IPS-NIHi7 (cell line): Measurements from ENCODE around the gene SLC6A19.

Source experiments
- DNase-seq: peaks from one replicate; pipeline ENCODE4 v3.0.0; 2012; ENCODE audit warnings: mixed read lengths; ENCODE audit errors: extremely low spot score

SLC6A19 gene

GRCh38 chr5:1209896-1210776, 8.7 kb downstream of the SLC6A19 start:
- DNase-seq, result no peak

DNA sequence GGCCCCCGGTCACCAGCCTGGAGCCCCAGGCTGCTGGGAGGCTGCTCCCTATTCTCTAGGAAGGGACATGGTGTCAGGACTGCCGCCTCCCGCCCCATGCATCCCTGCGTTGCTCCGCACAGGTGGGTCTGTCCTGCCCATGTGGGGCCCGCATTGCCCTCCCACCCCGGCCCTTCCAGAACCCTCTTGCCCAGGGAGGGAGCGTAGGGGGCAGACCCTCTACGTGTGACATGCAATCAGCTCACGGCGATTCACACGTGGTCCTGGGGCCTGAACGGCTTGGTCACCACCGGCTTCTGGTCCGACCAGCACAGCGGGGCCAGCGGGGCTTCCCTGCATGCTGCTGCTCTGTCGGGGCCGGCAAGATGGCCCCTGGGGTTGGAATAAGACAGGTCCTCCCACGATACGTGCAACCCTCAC, 9.4 kb downstream of the SLC6A19 start:
- no peak for DNase-seq

DNA sequence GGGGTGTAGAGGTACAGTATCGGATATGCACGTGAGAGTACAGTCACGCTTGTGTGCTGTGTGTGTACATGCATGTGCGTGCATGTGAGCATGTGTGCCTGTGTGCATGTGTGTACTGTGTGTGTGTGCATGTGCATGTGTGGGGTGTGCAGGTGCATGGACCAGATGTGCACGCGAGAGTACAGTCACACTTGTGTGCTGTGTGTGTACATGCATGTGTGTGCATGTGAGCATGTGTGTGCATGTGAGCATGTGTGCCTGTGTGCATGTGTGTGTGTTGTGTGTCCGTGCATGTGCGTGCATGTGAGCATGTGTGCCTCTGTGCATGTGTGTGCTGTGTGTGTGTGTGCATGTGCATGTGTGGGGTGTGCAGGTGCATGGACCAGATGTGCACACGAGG, 10.3 kb downstream of the SLC6A19 start:
- no peak for DNase-seq

DNA sequence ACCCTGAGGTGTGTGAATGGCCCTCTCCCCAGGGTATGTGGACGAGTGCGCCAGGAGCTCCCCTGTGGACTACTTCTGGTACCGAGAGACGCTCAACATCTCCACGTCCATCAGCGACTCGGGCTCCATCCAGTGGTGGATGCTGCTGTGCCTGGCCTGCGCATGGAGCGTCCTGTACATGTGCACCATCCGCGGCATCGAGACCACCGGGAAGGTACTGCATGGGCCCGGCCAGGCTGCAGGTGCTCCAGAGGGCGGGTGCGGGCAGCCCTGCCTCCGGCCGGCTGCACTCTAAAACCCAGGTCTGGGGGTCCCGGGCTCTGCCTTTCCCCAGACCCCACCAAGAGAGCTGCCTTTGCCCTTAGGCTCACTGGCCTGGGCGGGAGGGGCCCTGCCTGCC, 10.9 kb downstream of the SLC6A19 start:
- DNase-seq, result no peak

GRCh38 chr5:1212881-1213280, 11.5 kb downstream of the SLC6A19 start:
- DNase-seq, result no peak

- DNase-seq, result no peak
Observed at GRCh38 chr5:1213508-1214162, 12.2 kb downstream of the SLC6A19 start.

DNA sequence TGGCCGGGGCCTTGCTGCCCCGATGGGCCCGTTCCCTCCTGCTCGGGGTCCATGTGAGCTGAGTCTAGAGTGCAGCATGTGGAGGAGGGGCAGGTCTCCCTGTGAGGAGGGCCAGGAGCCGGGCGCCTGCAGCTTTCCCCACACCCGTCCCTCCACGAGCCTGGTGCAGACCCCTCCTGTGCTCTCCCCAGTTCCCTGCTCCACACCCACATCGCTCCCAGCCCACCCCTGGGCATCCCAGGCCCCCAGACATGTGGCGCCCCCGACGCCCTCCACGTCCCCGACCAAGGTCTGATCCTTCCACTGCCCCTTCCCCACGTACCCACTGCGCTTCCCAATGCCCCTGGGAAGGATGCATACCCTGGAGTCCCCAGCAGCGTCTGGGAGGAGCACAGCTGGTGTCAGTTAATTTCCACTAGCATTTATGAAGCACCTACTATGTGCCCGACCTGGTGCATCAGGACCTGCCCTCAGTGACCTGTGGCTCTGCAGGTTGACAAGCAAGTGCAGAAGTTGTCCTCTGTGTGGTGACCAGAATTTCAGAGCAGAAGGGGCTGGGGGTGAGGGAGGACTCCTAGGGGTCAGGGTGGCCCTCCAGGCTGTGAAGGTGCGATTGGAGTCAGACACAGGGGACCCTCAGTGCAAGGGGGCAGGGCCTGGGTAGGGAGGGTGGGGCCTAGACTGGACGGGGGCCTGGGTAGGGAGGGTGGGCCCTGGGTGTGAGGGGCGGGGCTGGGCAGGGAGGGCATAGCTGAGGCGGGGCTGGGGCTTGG, 13.0 kb downstream of the SLC6A19 start:
- DNase-seq, result no peak

DNA sequence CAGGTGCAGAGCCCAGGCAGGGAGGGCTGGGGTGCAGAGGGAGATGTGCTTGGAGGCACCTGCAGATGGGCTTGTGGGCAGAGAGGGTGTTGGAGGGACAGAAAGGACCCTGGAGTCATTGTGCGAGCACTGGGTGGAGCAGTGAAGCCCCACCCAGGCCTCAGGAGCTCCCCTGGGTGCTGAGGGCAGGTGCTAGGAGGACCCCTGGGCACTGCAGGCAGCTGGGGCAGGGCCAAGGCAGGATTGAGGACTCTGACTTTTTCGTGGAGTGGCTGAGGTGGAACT, 13.5 kb downstream of the SLC6A19 start:
- DNase-seq, result no peak

DNA sequence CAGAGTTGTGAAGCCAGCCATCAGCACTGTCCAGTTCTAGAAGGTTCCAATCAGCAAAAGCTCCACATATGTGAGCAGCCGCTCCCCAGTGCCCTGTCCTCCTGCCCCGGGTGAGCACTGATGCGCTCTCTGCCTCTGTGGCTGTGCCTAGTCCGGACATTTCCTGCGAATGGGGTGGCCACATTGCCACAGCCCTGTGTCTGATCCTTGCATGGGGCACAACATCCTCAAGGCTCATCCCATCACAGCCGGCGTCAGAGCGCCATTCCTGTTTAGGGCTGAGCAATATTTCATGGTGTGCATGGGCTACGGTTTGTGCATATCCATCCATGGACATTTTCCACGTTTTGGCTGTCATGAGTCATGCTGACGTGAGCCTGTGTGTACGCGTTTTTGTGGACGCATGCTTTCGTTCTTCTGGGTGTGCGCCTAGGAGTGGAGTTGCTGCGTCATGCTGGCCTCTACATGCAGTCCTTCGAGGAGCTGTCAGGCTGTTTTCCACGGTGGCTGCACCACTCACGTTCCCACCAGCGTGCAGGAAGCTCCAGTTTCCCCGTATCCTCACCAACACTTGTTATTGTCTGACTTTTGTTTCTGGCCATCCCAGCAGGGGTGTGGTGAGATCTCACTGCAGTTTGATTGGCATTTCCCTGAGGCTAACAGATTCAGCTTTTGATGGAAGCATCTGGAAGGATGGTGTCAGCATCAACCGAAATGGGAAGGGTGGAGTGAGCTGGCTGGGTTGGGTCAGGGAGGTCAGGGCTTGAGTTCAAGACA, 14.1 kb downstream of the SLC6A19 start:
- no peak for DNase-seq

DNA sequence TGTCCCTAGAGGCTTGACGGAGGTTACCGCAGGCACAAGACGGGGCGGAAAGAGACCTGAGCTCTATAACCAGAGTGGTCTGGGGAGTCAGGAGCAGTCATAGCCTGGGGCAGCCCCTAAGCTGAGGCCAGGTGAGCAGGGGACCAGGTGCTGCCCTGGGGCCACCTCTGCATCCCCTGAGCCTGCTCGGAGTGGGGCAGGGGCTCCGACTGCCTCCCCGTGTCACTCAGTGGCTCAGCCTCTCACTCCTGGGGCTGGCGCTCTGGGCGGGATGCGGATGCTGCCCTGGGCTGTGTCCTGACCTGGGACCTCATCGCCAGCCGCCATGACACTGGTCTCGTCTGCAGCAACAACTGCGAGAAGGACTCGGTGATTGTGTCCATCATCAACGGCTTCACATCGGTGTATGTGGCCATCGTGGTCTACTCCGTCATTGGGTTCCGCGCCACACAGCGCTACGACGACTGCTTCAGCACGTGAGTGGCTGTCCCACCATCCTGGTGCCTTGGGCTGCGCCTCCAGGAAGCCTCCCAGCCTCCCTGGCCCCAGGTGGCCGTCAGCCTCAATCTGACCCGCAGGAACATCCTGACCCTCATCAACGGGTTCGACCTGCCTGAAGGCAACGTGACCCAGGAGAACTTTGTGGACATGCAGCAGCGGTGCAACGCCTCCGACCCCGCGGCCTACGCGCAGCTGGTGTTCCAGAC, 15.0 kb downstream of the SLC6A19 start:
- DNase-seq, result no peak

DNA sequence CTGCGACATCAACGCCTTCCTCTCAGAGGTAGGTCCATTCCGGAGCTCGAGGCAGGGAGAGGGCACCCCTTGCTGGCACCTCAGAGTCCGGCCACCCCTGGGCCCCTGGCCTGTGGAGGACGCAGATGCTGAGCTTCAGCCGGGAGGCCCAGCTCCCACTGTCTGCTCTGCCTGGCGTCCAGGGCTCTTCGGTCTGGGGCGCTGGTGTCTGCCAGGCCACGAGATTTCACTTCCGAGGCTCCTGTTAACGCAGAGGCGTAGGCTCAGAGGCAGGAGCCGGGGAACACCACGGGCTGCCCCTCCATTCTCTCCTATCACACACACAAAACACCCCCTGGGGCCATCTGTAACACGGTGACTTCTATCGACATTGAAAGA, 15.5 kb downstream of the SLC6A19 start:
- DNase-seq, result no peak

- peak; percentile 63 for DNase-seq
Observed at GRCh38 chr5:1217596-1218206, 16.3 kb downstream of the SLC6A19 start.

- DNase-seq, result no peak
Observed at GRCh38 chr5:1218351-1219080, 17.1 kb downstream of the SLC6A19 start.

GRCh38 chr5:1219098-1219767, 17.8 kb downstream of the SLC6A19 start:
- no peak for DNase-seq

DNA sequence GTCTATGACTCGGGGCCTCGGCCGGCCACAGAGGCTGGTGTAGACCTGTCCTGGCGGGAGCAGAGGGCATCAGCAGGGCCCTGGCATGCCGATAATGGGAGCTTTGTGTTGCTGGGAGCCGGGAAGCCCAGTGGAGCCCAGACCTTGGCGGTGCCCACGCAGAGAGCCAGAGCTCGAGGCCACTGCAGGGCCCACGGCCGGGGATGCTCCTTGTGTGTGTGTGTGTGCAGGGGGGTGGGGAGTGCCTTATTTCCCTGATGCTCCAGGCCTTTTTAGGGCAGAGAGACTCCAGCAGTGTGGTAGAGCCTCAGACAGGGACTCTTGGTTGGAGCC, 18.3 kb downstream of the SLC6A19 start:
- DNase-seq, result no peak

- no peak for DNase-seq
Observed at GRCh38 chr5:1220351-1220750, 19.0 kb downstream of the SLC6A19 start.

DNA sequence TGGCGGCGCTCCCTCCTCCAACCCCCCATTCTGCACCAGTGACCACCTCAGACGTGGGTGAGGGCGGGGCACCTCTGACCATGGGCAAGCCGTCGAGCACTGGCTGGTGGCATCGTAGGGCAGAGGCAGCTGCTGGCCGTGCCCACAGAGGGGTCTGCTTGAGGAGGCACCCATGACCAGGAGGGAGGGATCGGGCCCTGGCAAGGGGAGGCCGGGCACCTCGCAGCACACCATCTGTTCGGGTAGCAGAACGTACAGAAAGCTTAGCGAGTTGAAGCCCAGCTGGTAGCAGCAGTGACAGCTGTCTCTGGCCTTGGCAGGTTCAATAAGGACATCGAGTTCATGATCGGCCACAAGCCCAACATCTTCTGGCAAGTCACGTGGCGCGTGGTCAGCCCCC, 19.4 kb downstream of the SLC6A19 start:
- no peak for DNase-seq

- no peak for DNase-seq
Observed at GRCh38 chr5:1221721-1222120, 20.3 kb downstream of the SLC6A19 start.

GRCh38 chr5:1222147-1222546, 20.8 kb downstream of the SLC6A19 start:
- DNase-seq, result no peak
